ENCODE measurements around the gene PRRX2. TPM values are rescaled to one million over a fixed set of nuclear protein-coding genes. Genes with fewer than 3 reads are reported as not detected.

PRRX2 gene
- 1 to 10 TPM in 1 of 5 experiments, not detected in 4; 1.1 TPM for total RNA-seq
- polyA plus RNA-seq, result not detected
- total RNA-seq, result not detected

GRCh38 chr9:129665389-129665775, at the start of gene PRRX2:
PRRX2 (plus strand) TSS chr9:129665647; CDS start chr9:129665868, 221 bp downstream.
- Mint-ChIP-seq H3K27me3 (peaks cover 0 to 33% (median 17%) of the 10 kb centered on the region in 5 donors), H3K9me3 (no peaks in the 10 kb centered on the region), H3K36me3 (no peaks in the 10 kb centered on the region), H3K4me3 (peak within 1 kb of the TSS; percentile 64 to 91 (median 83)), H3K27ac (peak within 1 kb of the TSS in 6 of 9 donors; percentile 14 to 75 (median 58)), H3K4me1 (peaks cover 0 to 9% (median 4%) of the 10 kb centered on the region in 7 donors)
- ATAC-seq (peak; percentile 60), DNase-seq (peak in 6 of 9 donors; percentile 5 to 60 (median 10))
- H3K4me1 ChIP-seq (ENCODE audit: control insufficient read depth in 2 of 2, insufficient read depth in 2 of 2, low read length in 2 of 2), result no peaks in the 10 kb centered on the region
- ChIA-PET POLR2A (no interaction called here), CTCF (no interaction called here)
- no peaks in the 10 kb centered on the region for H3K36me3 ChIP-seq (ENCODE audit: control insufficient read depth in 2 of 3, insufficient read depth in 3 of 3, low read length in 3 of 3)
- H3K27ac ChIP-seq (ENCODE audit: low read depth, low read length), result no peak within 1 kb of the TSS
- H3K9me3 ChIP-seq (ENCODE audit: control insufficient read depth in 2 of 3, low read length in 3 of 3), result no peaks in the 10 kb centered on the region
- H3K27me3 ChIP-seq (ENCODE audit: control insufficient read depth in 2 of 2, insufficient read depth in 2 of 2, low read length in 2 of 2), result no peaks in the 10 kb centered on the region
- intact Hi-C loops (cut with micrococcal nuclease), result loop anchor here in 1 of 2 donors (2.0 kb wide), 1 partner anchor 23 kb away; the partner anchor contains the start of gene ASB6
- H3K4me3 ChIP-seq (ENCODE audit: low read length), result peak within 1 kb of the TSS; percentile 44

DNA sequence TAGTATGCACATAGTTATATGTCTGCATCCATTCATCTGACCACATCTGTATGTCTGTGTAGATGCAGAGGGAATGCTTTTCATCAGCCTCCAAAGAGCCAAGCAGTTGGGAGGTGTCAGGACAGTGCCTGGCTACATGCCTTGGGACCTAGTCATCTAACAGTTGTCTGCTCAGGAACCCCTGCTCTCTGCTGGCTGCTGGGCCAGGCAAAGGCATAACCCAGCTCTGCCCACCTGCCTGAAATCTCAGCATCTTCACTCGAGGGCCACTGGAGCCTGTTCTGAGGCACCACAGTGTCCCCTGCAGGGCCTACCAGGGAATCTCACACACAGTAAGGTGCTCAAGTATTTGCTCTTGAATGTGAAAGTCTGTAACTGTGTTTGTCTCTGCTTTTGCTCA, 48.3 kb upstream of the PRRX2 start:
- H3K27ac ChIP-seq (ENCODE audit: low read depth, low read length), result no peak overlapping the region
- DNase-seq, result no peak
- H3K27me3 ChIP-seq (ENCODE audit: control insufficient read depth in 2 of 2, insufficient read depth in 2 of 2, low read length in 2 of 2), result peaks cover 0 to 14% of the 10 kb centered on the region in 2 donors
- peak; percentile 51 for ATAC-seq
- H3K4me1 Mint-ChIP-seq, result peaks cover 0 to 15% (median 14%) of the 10 kb centered on the region in 7 donors
- H3K27ac Mint-ChIP-seq, result peak overlapping the region in 2 of 9 donors; percentile 0 to 51
- H3K27me3 Mint-ChIP-seq, result peaks cover 17 to 41% (median 22%) of the 10 kb centered on the region in 5 donors
- H3K4me3 ChIP-seq (ENCODE audit: low read length), result no peak overlapping the region
- H3K36me3 ChIP-seq (ENCODE audit: control insufficient read depth in 2 of 3, insufficient read depth in 3 of 3, low read length in 3 of 3), result no peaks in the 10 kb centered on the region
- CTCF ChIA-PET, result interaction anchor here (1.3 kb wide), 1 partner anchor 20 kb away, joined by 3 read pairs; no protein-coding TSS in a partner anchor
- POLR2A ChIA-PET, result no interaction called here
- peaks cover 0 to 6% (median 0%) of the 10 kb centered on the region in 5 donors for H3K36me3 Mint-ChIP-seq
- intact Hi-C loops (cut with micrococcal nuclease), result no loop called here
- no peak overlapping the region for H3K4me3 Mint-ChIP-seq
- no peaks in the 10 kb centered on the region for H3K9me3 ChIP-seq (ENCODE audit: control insufficient read depth in 2 of 3, low read length in 3 of 3)
- peaks cover 0 to 3% (median 0%) of the 10 kb centered on the region in 11 donors for H3K9me3 Mint-ChIP-seq
- peaks cover 0 to 5% of the 10 kb centered on the region in 2 donors for H3K4me1 ChIP-seq (ENCODE audit: control insufficient read depth in 2 of 2, insufficient read depth in 2 of 2, low read length in 2 of 2)

DNA sequence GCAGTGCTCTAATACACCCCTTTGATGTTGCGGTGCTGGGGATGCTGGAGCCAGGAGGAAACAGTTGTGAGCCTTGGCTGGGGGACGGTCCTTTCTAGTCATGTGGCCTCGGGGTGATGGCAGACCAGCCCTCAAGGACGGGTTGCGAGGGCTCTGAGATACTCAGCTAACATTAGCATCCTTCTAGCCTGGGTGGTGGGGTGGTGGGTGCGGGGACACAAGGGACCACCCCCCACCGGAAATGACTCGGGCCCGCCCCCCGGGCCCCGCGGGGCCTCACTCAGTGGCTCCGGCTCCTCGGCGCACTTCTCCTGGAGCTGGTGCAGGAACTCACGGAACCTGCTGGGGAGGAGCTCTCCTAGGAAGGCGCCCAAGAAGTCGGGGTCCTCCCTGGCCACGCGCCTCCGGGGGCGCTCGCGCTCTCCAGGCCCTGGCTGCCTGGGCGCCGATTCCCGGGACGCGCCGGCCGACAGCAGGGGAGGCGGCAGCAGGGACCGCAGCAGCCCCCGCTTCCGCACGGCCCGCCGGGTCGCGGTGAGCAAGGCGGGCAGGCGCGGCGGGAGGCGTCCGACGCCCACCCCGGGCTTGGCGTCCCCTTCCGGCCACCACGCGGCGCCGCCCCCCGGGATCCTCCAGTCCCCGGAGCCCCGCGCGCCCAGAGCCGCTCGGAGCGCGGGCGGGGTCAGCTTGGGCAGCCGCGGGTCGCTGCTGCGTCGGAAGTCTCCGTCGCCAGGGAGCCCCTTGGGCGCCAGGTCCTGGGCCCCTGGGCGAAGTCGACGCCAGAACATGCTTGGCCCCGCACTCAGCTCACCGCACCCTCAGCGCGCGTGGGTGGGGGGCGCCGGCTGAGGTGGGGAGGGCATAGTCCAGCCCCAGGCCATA, 45.4 kb upstream of the PRRX2 start:
- Mint-ChIP-seq H3K9me3 (peaks cover 0 to 5% (median 0%) of the 10 kb centered on the region in 11 donors), H3K36me3 (peaks cover 0 to 6% (median 0%) of the 10 kb centered on the region in 5 donors), H3K27ac (no peak overlapping the region), H3K4me3 (peak overlapping the region in 6 of 10 donors; percentile 17 to 61 (median 40)), H3K4me1 (peaks cover 5 to 26% (median 25%) of the 10 kb centered on the region in 7 donors), H3K27me3 (peaks cover 17 to 39% (median 22%) of the 10 kb centered on the region in 5 donors)
- no peak overlapping the region for H3K27ac ChIP-seq (ENCODE audit: low read depth, low read length)
- H3K4me1 ChIP-seq (ENCODE audit: control insufficient read depth in 2 of 2, insufficient read depth in 2 of 2, low read length in 2 of 2), result peaks cover 5 to 16% of the 10 kb centered on the region in 2 donors
- DNase-seq (no peak), ATAC-seq (peak; percentile 16)
- no peak overlapping the region for H3K4me3 ChIP-seq (ENCODE audit: low read length)
- CTCF ChIA-PET, result interaction anchor here (0.6 to 1.4 kb wide), 5 partner anchors 9 to 538 kb away, joined by 3 to 6 read pairs (median 4); no protein-coding TSS in a partner anchor
- H3K9me3 ChIP-seq (ENCODE audit: control insufficient read depth in 2 of 3, low read length in 3 of 3), result no peaks in the 10 kb centered on the region
- peaks cover 0 to 14% of the 10 kb centered on the region in 2 donors for H3K27me3 ChIP-seq (ENCODE audit: control insufficient read depth in 2 of 2, insufficient read depth in 2 of 2, low read length in 2 of 2)
- H3K36me3 ChIP-seq (ENCODE audit: control insufficient read depth in 2 of 3, insufficient read depth in 3 of 3, low read length in 3 of 3), result no peaks in the 10 kb centered on the region
- intact Hi-C loops (cut with micrococcal nuclease), result loop anchor here in 1 of 2 donors (10.0 kb wide), 1 partner anchor 245 kb away; no protein-coding TSS in a partner anchor
- POLR2A ChIA-PET, result interaction anchor here (0.8 to 1.5 kb wide), 4 partner anchors 442 to 487 kb away, joined by 3 to 7 read pairs (median 3); partner anchors contain the start of gene IER5L

DNA sequence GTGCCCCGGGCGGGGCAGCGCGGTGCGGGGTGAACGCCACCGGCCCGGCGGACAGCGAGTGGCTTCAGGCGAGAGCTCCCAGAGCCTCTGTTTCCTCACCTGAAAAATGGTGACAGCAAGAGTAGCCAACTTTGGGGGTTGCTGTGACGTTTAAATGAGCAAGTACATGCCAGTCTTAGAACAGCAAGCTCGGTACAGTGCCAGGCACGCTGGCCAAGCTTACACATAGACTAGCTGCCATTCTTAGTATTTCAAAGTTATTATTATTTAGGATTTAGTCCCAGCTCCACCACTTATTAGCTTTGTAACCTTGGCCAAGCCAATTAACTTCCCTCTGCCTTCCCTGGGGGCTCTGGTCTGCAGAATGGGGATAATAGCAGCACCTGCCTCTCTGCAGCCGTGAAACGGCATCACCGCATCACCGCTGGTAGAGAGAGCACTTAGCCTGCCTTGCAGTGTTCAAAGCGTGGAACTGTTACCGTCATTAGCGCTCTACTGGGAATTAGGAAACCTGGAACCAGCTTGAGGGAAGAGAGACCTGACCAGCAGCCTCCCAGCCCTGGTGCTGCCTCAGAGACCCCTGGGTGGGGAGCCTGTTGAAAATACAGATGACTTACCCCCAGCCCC, 44.7 kb upstream of the PRRX2 start, which contains the start of gene C9orf50:
Gene C9orf50 (minus strand): TSS at position 433 of the 627 bp plus-strand sequence. CDS start 527 bp downstream, outside the sequence.
- peak within 1 kb of the TSS; percentile 7 to 65 (median 46) for H3K4me3 Mint-ChIP-seq
- CTCF ChIA-PET, result interaction anchor here (0.6 to 1.6 kb wide), 7 partner anchors 10 to 538 kb away, joined by 3 to 6 read pairs (median 4); no protein-coding TSS in a partner anchor
- no peak for ATAC-seq

GRCh38 chr9:129623331-129623730, 42.1 kb upstream of the PRRX2 start:
- H3K4me3 Mint-ChIP-seq, result no peak overlapping the region
- H3K36me3 Mint-ChIP-seq, result peaks cover 0 to 6% (median 0%) of the 10 kb centered on the region in 5 donors
- Histone ChIP-seq H3K27me3 (ENCODE audit: control insufficient read depth in 2 of 2, insufficient read depth in 2 of 2, low read length in 2 of 2) (peaks cover 0 to 14% of the 10 kb centered on the region in 2 donors), H3K9me3 (ENCODE audit: control insufficient read depth in 2 of 3, low read length in 3 of 3) (no peaks in the 10 kb centered on the region), H3K27ac (ENCODE audit: low read depth, low read length) (no peak overlapping the region), H3K4me1 (ENCODE audit: control insufficient read depth in 2 of 2, insufficient read depth in 2 of 2, low read length in 2 of 2) (peaks cover 18 to 35% of the 10 kb centered on the region in 2 donors), H3K36me3 (ENCODE audit: control insufficient read depth in 2 of 3, insufficient read depth in 3 of 3, low read length in 3 of 3) (peaks cover 0 to 6% (median 0%) of the 10 kb centered on the region in 3 experiments), H3K4me3 (ENCODE audit: low read length) (no peak overlapping the region)
- POLR2A ChIA-PET, result interaction anchor here (1.0 to 5.6 kb wide), 3 partner anchors 12 to 485 kb away, joined by 5 to 35 read pairs (median 7); no protein-coding TSS in a partner anchor
- ATAC-seq (no peak), DNase-seq (no peak)
- H3K4me1 Mint-ChIP-seq, result peaks cover 21 to 48% (median 46%) of the 10 kb centered on the region in 7 donors
- intact Hi-C loops (cut with micrococcal nuclease), result loop anchor here in 1 of 2 donors (10.0 kb wide), 1 partner anchor 241 kb away; no protein-coding TSS in a partner anchor
- peak overlapping the region in 5 of 9 donors; percentile 8 to 69 (median 45) for H3K27ac Mint-ChIP-seq
- CTCF ChIA-PET, result interaction anchor here (1.1 to 4.8 kb wide), 10 partner anchors 9 to 492 kb away, joined by 3 to 58 read pairs (median 8); no protein-coding TSS in a partner anchor
- H3K27me3 Mint-ChIP-seq, result peaks cover 16 to 31% (median 22%) of the 10 kb centered on the region in 5 donors
- H3K9me3 Mint-ChIP-seq, result peaks cover 0 to 5% (median 0%) of the 10 kb centered on the region in 11 donors

More for the DNA sequence above, 44.7 kb upstream of the PRRX2 start, which contains the start of gene C9orf50:
- Histone ChIP-seq H3K36me3 (ENCODE audit: control insufficient read depth in 2 of 3, insufficient read depth in 3 of 3, low read length in 3 of 3) (no peaks in the 10 kb centered on the region), H3K27ac (ENCODE audit: low read depth, low read length) (no peak within 1 kb of the TSS), H3K4me1 (ENCODE audit: control insufficient read depth in 2 of 2, insufficient read depth in 2 of 2, low read length in 2 of 2) (peaks cover 5 to 22% of the 10 kb centered on the region in 2 donors), H3K9me3 (ENCODE audit: control insufficient read depth in 2 of 3, low read length in 3 of 3) (no peaks in the 10 kb centered on the region), H3K27me3 (ENCODE audit: control insufficient read depth in 2 of 2, insufficient read depth in 2 of 2, low read length in 2 of 2) (peaks cover 0 to 14% of the 10 kb centered on the region in 2 donors), H3K4me3 (ENCODE audit: low read length) (no peak within 1 kb of the TSS)
- Mint-ChIP-seq H3K36me3 (peaks cover 0 to 6% (median 0%) of the 10 kb centered on the region in 5 donors), H3K4me1 (peaks cover 5 to 32% (median 30%) of the 10 kb centered on the region in 7 donors), H3K27ac (peak within 1 kb of the TSS in 4 of 9 donors; percentile 4 to 38 (median 34)), H3K27me3 (peaks cover 17 to 39% (median 22%) of the 10 kb centered on the region in 5 donors), H3K9me3 (peaks cover 0 to 5% (median 0%) of the 10 kb centered on the region in 11 donors)
- intact Hi-C loops (cut with micrococcal nuclease), result loop anchor here in 1 of 2 donors (10.0 kb wide), 1 partner anchor 244 kb away; no protein-coding TSS in a partner anchor
- POLR2A ChIA-PET, result interaction anchor here (0.8 to 1.5 kb wide), 4 partner anchors 443 to 487 kb away, joined by 3 to 7 read pairs (median 3); partner anchors contain the start of gene IER5L
- DNase-seq, result no peak
